ENCODE measurements around the gene HNRNPA1L2.
"Not testable (repeated sequence)": the region's sequence is repeated elsewhere in the genome, so short reads cannot be mapped to it uniquely, and the experiment has no call there.

The HNRNPA1L2 gene

GRCh38 chr13:52606795-52607194, 35.4 kb upstream of the HNRNPA1L2 start:
- no CpG with 5 or more reads among the region's 1 CpG for WGBS, 2 experiments
- H3K27me3 ChIP-seq (ENCODE audit: control insufficient read depth, insufficient read depth, low read length, poor library complexity, severe bottlenecking); H3K4me1 ChIP-seq (ENCODE audit: control insufficient read depth, insufficient read depth, low read length); H3K36me3 ChIP-seq (ENCODE audit: control insufficient read depth, insufficient read depth, low read length); H3K4me3 ChIP-seq (ENCODE audit: insufficient read depth, low read depth, low read length); H3K9me3 ChIP-seq (ENCODE audit: control insufficient read depth, low read length); H3K27ac ChIP-seq (ENCODE audit: insufficient read depth, low read depth, low read length, poor library complexity, severe bottlenecking): not testable (repeated sequence)

GRCh38 chr13:52608184-52608583, 34.0 kb upstream of the HNRNPA1L2 start:
- H3K27me3 ChIP-seq (ENCODE audit: control insufficient read depth, insufficient read depth, low read length, poor library complexity, severe bottlenecking); H3K9me3 ChIP-seq (ENCODE audit: control insufficient read depth, low read length); H3K27ac ChIP-seq (ENCODE audit: insufficient read depth, low read depth, low read length, poor library complexity, severe bottlenecking); H3K4me3 ChIP-seq (ENCODE audit: insufficient read depth, low read depth, low read length); H3K36me3 ChIP-seq (ENCODE audit: control insufficient read depth, insufficient read depth, low read length); H3K4me1 ChIP-seq (ENCODE audit: control insufficient read depth, insufficient read depth, low read length): not testable (repeated sequence)
- 42 to 46% methylated on average over 6 to 8 of the region's 8 CpGs for WGBS, 2 experiments

- H3K9me3 ChIP-seq (ENCODE audit: control insufficient read depth, low read length); H3K4me1 ChIP-seq (ENCODE audit: control insufficient read depth, insufficient read depth, low read length); H3K27ac ChIP-seq (ENCODE audit: insufficient read depth, low read depth, low read length, poor library complexity, severe bottlenecking); H3K36me3 ChIP-seq (ENCODE audit: control insufficient read depth, insufficient read depth, low read length); H3K4me3 ChIP-seq (ENCODE audit: insufficient read depth, low read depth, low read length); H3K27me3 ChIP-seq (ENCODE audit: control insufficient read depth, insufficient read depth, low read length, poor library complexity, severe bottlenecking): not testable (repeated sequence)
- WGBS, 2 experiments = 85 to 88% methylated on average over 10 of the region's 10 CpGs
These were observed 33.1 kb upstream of the HNRNPA1L2 start for GRCh38 chr13:52609013-52609606.

- not testable (repeated sequence) for H3K4me3 ChIP-seq (ENCODE audit: insufficient read depth, low read depth, low read length); H3K4me1 ChIP-seq (ENCODE audit: control insufficient read depth, insufficient read depth, low read length); H3K27me3 ChIP-seq (ENCODE audit: control insufficient read depth, insufficient read depth, low read length, poor library complexity, severe bottlenecking); H3K9me3 ChIP-seq (ENCODE audit: control insufficient read depth, low read length); H3K27ac ChIP-seq (ENCODE audit: insufficient read depth, low read depth, low read length, poor library complexity, severe bottlenecking); H3K36me3 ChIP-seq (ENCODE audit: control insufficient read depth, insufficient read depth, low read length)
- WGBS, 2 experiments = 85 to 87% methylated on average over 4 of the region's 5 CpGs
These were observed 32.1 kb upstream of the HNRNPA1L2 start for GRCh38 chr13:52610158-52610557.

- no peaks in the 10 kb centered on the region for H3K36me3 ChIP-seq (ENCODE audit: control insufficient read depth, insufficient read depth, low read length)
- no peak overlapping the region for H3K4me3 ChIP-seq (ENCODE audit: insufficient read depth, low read depth, low read length)
- H3K9me3 ChIP-seq (ENCODE audit: control insufficient read depth, low read length) = no peaks in the 10 kb centered on the region
- peaks cover 3% of the 10 kb centered on the region for H3K4me1 ChIP-seq (ENCODE audit: control insufficient read depth, insufficient read depth, low read length)
- no peak overlapping the region for H3K27ac ChIP-seq (ENCODE audit: insufficient read depth, low read depth, low read length, poor library complexity, severe bottlenecking)
- no peaks in the 10 kb centered on the region for H3K27me3 ChIP-seq (ENCODE audit: control insufficient read depth, insufficient read depth, low read length, poor library complexity, severe bottlenecking)
- WGBS, 2 experiments = 91 to 96% methylated on average over 2 to 3 of the region's 4 CpGs
These were observed 27.0 kb upstream of the HNRNPA1L2 start for GRCh38 chr13:52615134-52615801.

GRCh38 chr13:52615812-52616211, 26.4 kb upstream of the HNRNPA1L2 start:
- H3K9me3 ChIP-seq (ENCODE audit: control insufficient read depth, low read length) = no peaks in the 10 kb centered on the region
- WGBS, 2 experiments = 93 to 96% methylated on average over 5 of the region's 5 CpGs
- H3K36me3 ChIP-seq (ENCODE audit: control insufficient read depth, insufficient read depth, low read length) = no peaks in the 10 kb centered on the region
- no peak overlapping the region for H3K4me3 ChIP-seq (ENCODE audit: insufficient read depth, low read depth, low read length)
- no peaks in the 10 kb centered on the region for H3K27me3 ChIP-seq (ENCODE audit: control insufficient read depth, insufficient read depth, low read length, poor library complexity, severe bottlenecking)
- peaks cover 3% of the 10 kb centered on the region for H3K4me1 ChIP-seq (ENCODE audit: control insufficient read depth, insufficient read depth, low read length)
- no peak overlapping the region for H3K27ac ChIP-seq (ENCODE audit: insufficient read depth, low read depth, low read length, poor library complexity, severe bottlenecking)

- H3K4me1 ChIP-seq (ENCODE audit: control insufficient read depth, insufficient read depth, low read length) = peaks cover 3% of the 10 kb centered on the region
- peak overlapping the region; percentile 84 for H3K4me3 ChIP-seq (ENCODE audit: insufficient read depth, low read depth, low read length)
- H3K9me3 ChIP-seq (ENCODE audit: control insufficient read depth, low read length) = no peaks in the 10 kb centered on the region
- no peak overlapping the region for H3K27ac ChIP-seq (ENCODE audit: insufficient read depth, low read depth, low read length, poor library complexity, severe bottlenecking)
- no peaks in the 10 kb centered on the region for H3K36me3 ChIP-seq (ENCODE audit: control insufficient read depth, insufficient read depth, low read length)
- WGBS, 2 experiments = 6 to 8% methylated on average over 51 of the region's 51 CpGs
- H3K27me3 ChIP-seq (ENCODE audit: control insufficient read depth, insufficient read depth, low read length, poor library complexity, severe bottlenecking) = no peaks in the 10 kb centered on the region
These were observed 24.9 kb upstream of the HNRNPA1L2 start for GRCh38 chr13:52617070-52618060.

GRCh38 chr13:52631083-52631690, 11.0 kb upstream of the HNRNPA1L2 start:
- not testable (repeated sequence) for H3K36me3 ChIP-seq (ENCODE audit: control insufficient read depth, insufficient read depth, low read length); H3K9me3 ChIP-seq (ENCODE audit: control insufficient read depth, low read length); H3K4me3 ChIP-seq (ENCODE audit: insufficient read depth, low read depth, low read length); H3K27me3 ChIP-seq (ENCODE audit: control insufficient read depth, insufficient read depth, low read length, poor library complexity, severe bottlenecking); H3K27ac ChIP-seq (ENCODE audit: insufficient read depth, low read depth, low read length, poor library complexity, severe bottlenecking); H3K4me1 ChIP-seq (ENCODE audit: control insufficient read depth, insufficient read depth, low read length)
- 92 to 95% methylated on average over 6 of the region's 7 CpGs for WGBS, 2 experiments

- H3K4me3 ChIP-seq (ENCODE audit: insufficient read depth, low read depth, low read length) = no peak overlapping the region
- no peaks in the 10 kb centered on the region for H3K9me3 ChIP-seq (ENCODE audit: control insufficient read depth, low read length)
- 96 to 98% methylated on average over 4 to 5 of the region's 5 CpGs for WGBS, 2 experiments
- H3K27ac ChIP-seq (ENCODE audit: insufficient read depth, low read depth, low read length, poor library complexity, severe bottlenecking) = no peak overlapping the region
- H3K4me1 ChIP-seq (ENCODE audit: control insufficient read depth, insufficient read depth, low read length) = no peaks in the 10 kb centered on the region
- no peaks in the 10 kb centered on the region for H3K36me3 ChIP-seq (ENCODE audit: control insufficient read depth, insufficient read depth, low read length)
- no peaks in the 10 kb centered on the region for H3K27me3 ChIP-seq (ENCODE audit: control insufficient read depth, insufficient read depth, low read length, poor library complexity, severe bottlenecking)
These were observed 3.4 kb upstream of the HNRNPA1L2 start for GRCh38 chr13:52638666-52639328.
